ENCODE data around the gene SH3PXD2A.
"Not testable (repeated sequence)": the region's sequence is repeated elsewhere in the genome, so short reads cannot be mapped to it uniquely, and the experiment has no call there.

The SH3PXD2A gene

DNA sequence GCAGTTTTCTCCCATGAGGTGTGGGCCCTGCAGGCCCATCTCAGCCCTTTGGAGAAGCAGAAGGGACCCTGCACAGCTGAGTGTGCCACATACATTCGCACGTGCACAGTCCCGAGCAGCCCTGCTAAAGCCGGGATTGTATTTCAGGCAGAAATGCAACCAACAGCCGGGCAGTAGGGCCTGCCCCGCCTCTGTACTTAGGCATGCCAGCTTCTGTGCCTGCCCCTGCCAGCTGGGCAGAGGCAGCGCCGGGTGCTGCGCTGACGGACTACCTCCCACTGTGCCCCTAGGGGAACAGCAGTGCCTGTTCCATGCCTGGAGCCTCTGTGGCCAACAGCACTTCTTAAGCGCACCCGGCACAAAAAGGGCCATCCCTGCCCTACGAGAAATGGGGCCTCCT is 191.6 kb downstream of the SH3PXD2A start:
- no peak for DNase-seq (ENCODE audit: low read depth)

DNA sequence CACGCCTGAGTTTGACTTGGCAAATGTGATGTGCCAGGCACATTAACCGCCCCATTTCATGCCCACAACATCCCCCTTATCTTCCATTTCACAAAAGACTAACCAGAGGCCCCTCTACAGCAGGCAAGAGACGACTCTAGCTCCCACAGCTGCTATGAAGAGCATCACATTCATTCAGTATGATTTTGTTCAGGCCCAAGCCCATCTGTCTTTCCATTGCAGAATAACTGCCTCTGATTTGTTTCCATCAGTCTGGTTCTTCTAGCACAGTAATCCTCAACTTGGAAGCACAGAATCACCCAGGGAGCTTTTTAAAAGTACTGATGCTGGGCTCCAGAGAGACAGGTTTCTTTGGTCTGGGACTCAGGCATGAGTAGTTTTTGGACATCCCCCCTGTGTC is 192.1 kb downstream of the SH3PXD2A start:
- no peak for DNase-seq (ENCODE audit: low read depth)

DNA sequence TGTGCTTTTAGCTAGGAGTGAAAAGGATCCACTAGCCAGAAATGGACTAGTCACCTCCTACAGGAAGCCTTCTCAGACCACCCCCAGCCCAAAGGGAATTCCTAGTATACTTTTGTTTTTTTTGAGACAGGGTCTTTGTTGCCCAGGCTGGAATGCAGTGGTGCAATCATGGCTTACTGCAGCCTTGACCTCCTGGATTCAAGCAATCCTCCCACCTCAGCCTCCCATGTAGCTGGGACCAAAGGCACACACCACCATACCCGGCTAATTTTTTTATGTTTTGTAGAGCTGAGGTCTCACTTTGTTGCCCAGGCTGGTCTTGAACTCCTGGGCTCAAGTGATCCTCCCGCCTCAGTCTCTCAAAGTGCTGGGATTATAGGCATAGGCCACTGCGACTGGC is 192.7 kb downstream of the SH3PXD2A start:
- not testable (repeated sequence) for DNase-seq (ENCODE audit: low read depth)

- DNase-seq (ENCODE audit: low read depth) = no peak
Observed at GRCh38 chr10:103661198-103661950, 194.0 kb downstream of the SH3PXD2A start.

DNA sequence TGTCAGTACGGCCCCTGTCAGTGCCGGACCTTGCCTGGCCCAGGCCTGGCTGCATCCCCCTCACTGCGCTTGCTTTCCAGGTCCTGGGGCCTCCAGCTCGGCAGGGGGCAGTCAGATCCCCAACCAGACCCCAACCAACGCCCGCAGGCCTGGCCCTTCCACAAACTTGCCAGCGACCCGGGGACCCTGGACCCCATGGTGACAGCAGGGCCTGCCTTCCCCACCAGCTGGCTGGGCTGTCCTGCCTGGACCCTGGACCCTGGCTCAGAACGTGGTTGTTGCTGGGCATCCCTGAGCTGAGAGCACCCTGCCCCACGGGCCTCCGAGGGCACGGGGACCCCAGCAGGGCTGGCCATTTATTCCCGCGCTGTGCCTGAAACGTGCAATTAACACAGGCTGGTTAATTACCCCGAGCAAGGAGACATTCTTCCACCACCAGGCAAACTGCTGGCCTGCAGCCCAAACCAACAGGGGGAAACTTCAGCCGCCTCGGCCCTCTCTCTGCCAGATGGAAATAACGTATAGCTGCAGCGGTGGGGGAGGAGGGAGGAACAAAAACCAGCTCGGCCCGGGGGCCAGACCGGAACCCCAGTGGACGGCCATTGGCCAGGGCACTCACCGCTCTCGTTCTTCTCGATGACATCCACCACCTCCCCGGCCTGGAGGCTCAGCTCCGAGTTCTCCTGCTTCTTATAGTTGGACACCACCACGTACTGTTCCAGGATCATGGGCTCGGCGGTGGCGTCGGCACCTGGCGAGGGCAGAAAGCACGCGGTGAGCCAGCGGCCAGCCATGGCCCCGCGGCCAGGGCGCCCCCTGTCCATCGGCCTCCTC is 194.8 kb downstream of the SH3PXD2A start:
- no peak for DNase-seq (ENCODE audit: low read depth)

DNA sequence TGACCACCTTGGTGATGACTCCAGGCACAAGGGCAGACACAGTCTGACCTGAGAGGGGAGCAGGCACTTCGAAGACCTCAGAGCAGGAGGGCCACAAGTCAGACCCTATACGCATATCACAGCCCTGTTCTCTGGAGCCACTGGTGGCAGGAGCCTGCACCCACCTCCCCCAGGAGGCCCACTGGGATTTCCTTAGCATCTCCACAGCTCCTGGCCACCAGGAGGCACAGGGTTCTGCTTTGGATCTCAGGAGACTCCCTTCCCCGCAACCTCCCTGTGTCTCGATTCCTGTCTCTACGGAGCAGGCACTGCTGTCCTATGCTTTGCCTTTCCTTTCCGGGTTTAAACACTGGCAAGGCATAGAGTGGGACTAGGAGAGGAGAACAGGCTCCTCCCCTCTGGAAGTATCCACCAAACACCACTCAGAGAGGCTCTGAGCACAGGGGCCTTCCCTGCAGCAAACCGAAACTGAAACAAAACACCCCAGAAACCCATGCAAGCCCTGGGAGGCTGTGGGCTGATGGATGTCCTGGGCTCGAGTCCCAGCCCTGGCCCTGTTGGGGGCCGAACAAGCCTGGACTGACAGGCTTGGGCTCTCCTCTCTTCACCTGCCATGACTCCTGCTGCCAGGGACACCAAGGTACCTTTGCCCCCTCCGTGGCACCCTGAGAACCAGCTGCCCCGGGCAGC is 195.6 kb downstream of the SH3PXD2A start:
- peak; percentile 48 for DNase-seq (ENCODE audit: low read depth)

GRCh38 chr10:103658049-103658577 is 197.3 kb downstream of the SH3PXD2A start:
- no peak for DNase-seq (ENCODE audit: low read depth)

- no peak for DNase-seq (ENCODE audit: low read depth)
Observed at GRCh38 chr10:103657061-103657591, 198.2 kb downstream of the SH3PXD2A start.

GRCh38 chr10:103654925-103655324 is 200.5 kb downstream of the SH3PXD2A start:
- DNase-seq (ENCODE audit: low read depth) = no peak

DNA sequence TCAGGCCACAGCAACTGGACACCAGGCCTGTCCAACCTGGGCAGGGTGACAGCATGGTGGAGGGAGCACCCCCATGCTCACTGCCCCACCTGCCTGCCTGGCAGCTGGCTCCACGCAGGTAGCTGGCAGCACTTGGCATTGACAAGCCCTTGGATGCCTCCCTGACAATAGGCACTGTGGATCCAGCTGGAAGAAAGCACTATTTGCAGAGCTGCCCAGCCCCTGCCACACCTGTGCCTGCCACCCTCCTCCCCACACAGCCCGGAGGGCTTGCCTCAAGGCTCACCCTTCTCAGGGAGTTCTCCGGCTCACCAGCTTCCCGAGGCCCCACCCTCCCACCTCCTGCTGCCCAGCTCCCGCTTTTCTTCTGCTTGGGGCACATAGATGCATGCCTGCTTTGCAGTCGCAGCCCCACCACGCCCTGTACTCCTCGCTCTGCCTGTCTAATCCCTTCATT is 201.8 kb downstream of the SH3PXD2A start:
- no peak for DNase-seq (ENCODE audit: low read depth)

DNA sequence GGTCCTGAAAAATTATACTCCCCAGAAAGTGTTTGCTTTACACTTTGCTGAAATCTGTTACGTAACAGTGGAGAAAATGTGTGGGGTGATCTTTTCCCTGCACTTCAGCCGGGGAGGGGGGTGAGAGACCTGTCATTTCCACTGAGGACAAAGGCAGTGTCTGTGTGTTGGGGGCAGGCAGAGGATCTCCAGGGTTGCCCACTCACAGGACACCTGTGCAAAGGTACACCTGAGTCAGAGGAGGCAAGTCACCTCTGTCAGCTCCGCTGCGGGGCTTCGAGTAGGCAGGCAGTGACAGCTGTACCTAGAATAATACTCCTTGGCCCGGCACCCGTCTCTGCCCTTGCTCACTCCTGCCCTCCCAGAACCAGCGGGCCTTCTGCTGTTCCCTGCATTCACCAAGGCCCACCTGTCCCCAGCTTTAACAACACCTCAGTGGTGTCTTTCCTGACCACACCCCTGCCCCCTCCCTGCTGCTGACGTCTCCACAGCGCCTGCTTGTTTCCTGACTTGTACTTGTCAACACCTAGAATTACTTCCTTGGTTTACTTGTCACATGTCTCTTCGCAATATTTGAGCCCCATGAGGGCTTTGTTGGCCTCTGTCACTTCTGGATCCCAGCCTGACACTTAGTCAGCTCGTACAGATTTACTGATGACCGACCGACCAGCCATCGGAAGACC is 202.6 kb downstream of the SH3PXD2A start:
- DNase-seq (ENCODE audit: low read depth) = no peak

DNA sequence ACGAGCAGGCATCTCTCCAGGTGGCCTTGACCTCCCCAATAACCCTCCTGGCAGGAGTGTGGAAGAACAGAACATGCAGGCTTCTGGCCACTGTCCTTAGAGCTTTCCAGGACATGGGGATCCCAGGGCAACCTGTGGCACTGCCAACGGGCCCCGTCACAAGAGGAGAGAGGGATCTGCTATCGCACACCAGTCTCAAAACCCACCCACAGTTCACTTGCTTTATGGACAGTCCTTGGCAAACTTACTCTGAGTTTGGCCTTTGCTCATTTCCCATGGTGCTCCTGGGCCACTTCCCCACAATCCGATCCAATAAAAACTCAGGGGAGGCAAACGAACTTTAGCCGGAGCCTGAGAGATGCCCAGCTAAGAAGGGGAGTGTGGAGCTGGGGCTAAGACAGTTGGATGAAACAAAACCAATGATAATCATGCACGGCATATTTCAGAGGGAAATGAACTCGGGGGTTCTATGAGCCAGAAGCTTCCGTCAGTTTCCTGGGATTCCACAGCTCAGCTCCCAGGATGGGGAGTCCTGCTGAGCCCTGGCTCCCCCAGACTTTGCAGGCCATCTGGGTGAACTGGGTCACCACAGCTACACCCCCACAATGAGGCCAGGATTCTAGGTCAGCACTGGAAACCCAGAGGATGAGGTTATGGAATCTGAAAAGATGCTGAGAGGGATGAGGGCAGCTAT is 203.4 kb downstream of the SH3PXD2A start:
- no peak for DNase-seq (ENCODE audit: low read depth)

- DNase-seq (ENCODE audit: low read depth) = no peak
Observed at GRCh38 chr10:103651333-103651732, 204.0 kb downstream of the SH3PXD2A start.

DNA sequence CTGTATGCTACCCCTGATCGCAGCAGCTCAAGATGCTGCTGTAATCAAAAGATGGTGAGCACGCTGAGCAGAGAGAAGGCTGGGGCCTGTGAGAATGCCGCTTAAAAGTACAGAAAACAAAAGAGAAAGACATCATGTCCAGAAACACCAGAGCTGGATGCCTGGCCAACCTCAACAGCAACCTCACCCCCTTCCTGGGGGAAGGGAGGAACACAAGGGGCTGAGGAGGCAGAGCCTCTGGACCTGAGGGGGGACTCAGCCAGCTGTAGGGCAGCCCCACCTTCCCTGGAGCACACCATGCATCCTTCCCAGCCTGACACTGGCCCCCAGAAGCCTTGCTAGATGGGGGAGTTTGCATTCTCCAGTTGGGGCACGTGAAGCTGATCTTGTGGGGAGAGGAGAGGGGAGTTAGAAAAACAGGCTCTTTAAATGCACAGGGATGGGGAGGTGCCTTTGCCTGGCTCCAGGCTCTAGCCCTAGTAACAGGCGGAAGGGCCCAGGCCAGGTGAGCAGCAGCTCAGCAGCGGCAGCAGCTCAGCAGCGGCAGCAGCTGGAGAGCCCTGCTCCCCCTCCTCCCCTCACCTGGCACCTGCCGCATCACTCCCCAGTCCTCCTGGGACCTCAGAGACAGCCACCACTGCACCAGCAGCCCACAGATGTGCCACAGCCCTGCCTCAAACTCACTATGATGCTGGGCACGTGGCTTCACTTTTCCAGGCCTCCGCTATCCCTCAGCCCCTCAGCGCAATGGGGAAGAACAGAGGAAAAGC is 205.5 kb downstream of the SH3PXD2A start:
- no peak for DNase-seq (ENCODE audit: low read depth)

DNA sequence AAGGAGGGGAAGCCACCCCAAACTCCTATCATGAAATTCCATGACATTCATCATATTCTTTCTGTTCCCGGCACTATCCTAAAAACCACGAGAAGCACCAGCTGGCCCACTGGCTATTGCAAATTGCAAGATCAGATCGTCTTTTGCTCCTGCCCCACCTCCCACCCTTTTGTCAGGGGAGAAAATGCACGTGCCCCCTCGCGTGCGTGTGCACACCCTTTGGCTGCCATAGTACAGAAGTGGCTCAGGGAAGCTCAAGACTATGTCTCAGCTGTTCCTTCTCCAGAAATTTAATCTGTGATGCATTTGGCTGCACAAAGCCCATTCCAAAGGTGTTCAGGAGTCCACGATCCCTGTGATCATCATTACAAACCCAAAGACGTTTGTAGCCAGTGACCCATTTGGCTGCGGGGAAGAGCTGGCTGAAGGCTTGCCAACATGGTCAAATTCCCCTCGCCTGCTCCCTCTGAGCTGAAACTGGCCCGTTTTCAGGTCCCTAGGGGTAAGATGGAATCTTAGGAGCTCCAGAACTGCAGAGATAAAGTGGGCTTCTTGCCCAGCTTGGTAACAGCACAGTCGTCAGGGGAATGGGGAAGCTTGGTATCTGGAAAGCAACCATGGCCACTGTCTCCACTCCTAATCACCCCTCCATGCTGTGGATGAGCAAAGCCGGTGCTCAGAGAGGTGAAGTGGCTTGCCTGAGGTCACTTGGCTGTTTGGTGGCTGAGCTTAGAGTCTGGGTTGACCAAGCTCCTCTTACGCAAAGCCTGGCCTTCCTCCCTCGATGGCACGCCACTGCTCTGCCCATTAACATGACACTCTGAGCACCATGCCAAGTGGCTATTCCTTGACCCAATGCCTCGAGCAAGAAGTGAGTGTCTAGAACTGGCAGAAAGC is 206.5 kb downstream of the SH3PXD2A start:
- DNase-seq (ENCODE audit: low read depth) = no peak

DNA sequence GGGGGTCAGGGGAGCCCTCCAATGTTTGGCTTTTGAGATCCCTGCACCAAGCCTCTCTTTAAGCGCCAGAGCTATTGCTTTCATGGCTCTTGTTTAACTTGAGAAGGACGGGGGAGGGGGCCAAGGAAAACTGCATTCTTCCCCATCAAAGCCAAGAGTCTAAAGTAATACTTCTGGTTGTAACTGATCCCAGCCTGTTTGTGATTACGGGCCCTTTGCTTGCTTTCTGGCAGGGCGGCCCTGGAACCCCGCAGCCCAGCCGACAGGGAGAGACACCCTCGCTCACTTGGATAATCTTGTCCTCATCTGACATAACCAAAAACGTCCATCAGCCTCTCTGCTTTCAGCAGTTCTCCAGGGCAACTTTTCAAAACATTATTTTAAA is 207.1 kb downstream of the SH3PXD2A start:
- DNase-seq (ENCODE audit: low read depth) = no peak

GRCh38 chr10:103646304-103646703 is 209.1 kb downstream of the SH3PXD2A start:
- no peak for DNase-seq (ENCODE audit: low read depth)

- no peak for DNase-seq (ENCODE audit: low read depth)
Observed at GRCh38 chr10:103645141-103646054, 210.0 kb downstream of the SH3PXD2A start.

All from activated T-cell treated with anti-CD3 and anti-CD28 coated beads for 24 hours (primary cell).